GM18505 (cell line): ENCODE results near the gene MUC3A.
"Not testable (repeated sequence)": the region's sequence is repeated elsewhere in the genome, so short reads cannot be mapped to it uniquely, and the experiment has no call there.

Experiments used
- ATAC-seq: cut with Tn5 transposase; IDR thresholded peaks from one replicate; pipeline ENCODE4 v1.9.1; 2021; ENCODE audit not compliant: unreplicated experiment
- POLR2A ChIP-seq: IDR thresholded peaks from 4 replicates; pipeline ENCODE4 v1.6.1; 2011; ENCODE audit warnings: borderline replicate concordance; ENCODE audit not compliant: insufficient read depth, insufficient read length; ENCODE audit errors: extremely low read depth

MUC3A gene

DNA sequence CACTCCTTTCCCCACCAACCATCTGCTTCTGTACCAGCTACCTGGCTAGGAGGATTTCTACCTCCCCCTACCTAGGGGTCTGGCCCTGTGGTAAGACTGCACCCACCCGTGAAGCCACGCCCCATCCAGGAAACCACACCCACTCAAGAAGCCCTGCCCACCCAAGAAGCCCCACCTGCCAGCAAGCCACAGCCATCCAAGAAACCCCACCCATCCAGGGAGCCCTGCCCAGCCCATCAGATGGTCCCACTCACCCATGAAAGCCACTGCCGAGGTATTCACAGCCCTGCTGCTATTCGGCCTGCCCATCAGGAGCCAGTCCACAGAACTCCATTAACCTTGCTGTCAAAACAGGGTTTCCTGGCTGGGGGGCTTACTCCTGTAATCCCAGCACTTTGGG, 15.6 kb upstream of the MUC3A start:
- no peak for TF ChIP-seq POLR2A
- ATAC-seq: no peak

DNA sequence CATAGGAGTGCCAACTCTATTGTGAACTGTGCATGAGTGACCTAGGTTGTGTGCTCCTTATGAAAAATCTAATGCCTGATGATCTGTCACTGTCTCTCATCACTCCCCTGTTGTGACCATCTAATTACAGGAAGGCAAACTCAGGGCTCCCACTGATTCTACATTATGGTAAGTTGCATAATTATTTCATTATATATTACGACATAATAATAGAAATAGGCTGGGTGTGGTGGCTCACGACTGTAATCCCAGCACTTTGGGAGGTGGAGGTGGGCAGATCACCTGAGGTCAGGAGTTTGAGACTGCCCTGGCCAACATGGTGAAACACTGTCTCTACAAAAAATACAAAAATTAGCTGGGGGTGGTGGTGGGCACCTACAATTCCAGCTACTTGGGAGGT, 14.0 kb upstream of the MUC3A start:
- ATAC-seq: not testable (repeated sequence)

DNA sequence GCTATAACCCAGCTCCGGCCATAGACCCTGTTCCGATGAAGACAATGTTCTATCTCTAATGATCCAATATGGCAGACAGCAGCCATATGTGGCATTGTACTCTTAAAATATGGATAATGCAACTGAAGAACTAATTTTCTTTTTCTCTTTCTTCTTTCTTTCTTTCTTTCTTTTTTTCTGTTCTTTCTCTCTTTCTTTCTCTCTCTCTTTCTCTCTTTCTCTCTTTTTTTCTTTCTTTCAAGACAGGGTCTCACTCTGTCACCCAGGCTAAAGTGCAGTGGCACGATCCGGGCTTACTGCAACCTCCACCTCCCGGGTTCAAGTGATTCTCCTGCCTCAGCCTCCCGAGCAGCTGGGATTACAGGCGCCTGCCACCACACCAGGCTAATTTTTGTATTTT, 13.2 kb upstream of the MUC3A start:
- ATAC-seq: not testable (repeated sequence)

DNA sequence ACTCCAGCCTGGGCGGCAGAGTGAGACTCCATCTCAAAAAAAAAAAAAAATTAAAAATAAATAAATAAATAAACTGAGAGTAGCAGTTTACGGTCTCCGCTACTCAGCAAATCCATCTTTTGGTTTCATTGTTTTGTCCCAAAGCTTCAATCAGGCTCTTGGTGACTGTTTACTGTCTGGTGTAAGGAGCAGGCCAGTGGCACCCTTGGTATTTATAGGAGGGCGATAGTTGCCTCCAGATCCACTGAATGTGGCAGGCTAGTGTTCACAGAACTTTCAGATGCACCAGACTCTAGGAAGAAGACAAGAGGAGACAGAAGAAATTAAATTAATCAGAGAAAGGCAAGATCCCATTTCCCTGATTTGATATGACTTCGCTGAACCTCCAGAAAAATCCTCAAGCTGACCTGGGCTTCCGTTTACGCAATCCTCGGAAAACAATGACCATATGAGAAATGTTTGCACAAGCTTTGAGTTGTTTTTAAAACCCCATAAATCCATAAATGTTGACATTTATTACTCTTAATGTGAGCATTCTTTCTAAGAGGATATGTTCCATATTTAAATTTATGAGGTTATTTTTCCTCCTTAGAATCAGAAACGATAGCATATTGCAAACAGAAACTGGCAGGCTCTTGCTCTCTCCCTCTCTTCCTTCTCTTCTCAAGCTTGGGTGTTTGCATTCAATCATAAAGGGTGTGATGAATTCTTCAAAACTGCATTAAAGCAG, 7.1 kb upstream of the MUC3A start:
- no peak for TF ChIP-seq POLR2A

DNA sequence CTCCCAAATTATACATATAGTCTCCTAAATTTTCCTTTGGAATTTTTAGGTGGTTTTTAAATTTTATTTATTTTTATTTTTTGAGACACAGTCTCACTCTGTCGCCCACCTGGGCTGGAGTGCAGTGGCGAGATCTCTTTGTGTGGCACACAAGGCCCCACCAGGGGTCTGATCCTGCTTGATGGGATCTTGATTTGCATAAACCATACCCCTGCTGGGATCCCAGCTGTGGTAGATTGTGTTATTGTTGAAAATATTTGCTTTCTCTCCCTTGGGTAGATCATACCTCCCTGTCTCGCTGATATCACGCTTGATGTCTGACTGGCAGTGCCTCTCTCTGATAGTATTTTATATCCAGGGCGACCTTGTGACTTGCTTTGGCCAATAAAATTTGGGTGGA, 5.6 kb upstream of the MUC3A start:
- no peak for ATAC-seq
- TF ChIP-seq POLR2A: no peak

More for the DNA sequence above, 7.1 kb upstream of the MUC3A start:
- no peak for ATAC-seq

DNA sequence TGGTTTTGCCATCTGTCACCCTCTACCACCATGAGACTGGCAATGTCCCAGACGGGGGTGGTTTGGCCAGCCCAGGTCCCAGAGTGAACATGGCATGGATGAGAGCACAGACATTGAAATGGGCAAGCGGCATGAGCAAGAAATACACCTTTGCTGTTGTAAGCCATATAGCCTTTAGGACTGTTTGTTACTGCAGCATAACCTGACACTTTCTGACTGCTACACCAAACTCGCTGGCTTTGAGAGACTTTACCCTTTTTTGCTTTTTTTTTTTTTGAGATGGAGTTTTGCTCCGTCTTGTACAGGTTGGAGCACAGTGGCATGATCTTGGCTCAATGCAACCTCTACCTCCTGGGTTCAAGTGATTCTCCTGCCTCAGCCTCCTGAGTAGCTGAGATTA, 5.2 kb upstream of the MUC3A start:
- no peak for ATAC-seq

DNA sequence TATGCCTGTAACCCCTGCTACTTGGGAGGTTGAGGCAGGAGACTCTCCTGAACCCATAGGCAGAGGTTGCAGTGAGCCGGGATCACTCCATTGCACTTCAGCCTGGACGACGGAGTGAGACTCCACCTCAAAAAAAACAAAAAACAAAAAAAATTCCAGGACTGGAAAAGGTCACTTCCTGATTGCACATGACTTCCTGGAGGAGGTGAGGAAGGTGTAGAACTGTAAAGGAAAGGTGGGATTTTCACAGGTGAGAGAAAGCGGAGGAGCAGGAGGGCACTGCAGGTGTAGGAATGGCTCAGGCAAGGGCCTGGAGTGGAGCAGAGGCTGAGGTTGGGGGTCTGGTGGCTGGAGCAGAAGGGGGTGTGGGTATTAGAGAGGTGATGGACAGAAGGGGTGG, 3.2 kb upstream of the MUC3A start:
- no peak for TF ChIP-seq POLR2A
- no peak for ATAC-seq

More for the DNA sequence above, 5.2 kb upstream of the MUC3A start:
- no peak for TF ChIP-seq POLR2A

DNA sequence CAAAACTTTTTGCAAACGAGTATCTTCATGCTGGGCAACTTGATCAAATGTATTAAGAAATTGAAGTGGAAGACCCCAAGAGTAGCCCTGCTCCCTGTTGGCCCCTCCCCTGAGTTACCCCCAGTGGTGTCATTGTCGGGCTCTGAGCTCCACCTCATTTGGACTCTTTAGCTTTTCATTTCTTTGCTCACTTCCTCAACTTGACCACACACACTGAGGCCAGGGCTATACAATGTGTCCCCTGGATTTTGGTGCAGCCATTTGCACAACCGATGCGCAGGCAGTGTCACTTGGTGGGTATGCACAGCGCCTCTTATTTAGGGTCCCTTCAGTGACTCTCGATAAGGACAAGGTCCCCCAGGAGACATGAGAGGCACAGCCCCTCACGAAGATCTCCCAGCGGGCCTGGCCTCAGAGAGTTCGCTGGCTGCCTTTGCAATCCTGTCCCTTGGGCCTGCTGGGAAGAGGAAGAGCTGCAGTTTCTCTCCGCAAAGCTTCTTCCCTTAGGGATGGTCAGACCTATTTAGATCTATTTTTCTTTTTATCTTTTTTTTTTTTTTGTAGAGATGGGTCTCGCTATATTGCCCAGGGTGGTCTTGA, 2.5 kb upstream of the MUC3A start:
- ATAC-seq: no peak
- TF ChIP-seq POLR2A: no peak

DNA sequence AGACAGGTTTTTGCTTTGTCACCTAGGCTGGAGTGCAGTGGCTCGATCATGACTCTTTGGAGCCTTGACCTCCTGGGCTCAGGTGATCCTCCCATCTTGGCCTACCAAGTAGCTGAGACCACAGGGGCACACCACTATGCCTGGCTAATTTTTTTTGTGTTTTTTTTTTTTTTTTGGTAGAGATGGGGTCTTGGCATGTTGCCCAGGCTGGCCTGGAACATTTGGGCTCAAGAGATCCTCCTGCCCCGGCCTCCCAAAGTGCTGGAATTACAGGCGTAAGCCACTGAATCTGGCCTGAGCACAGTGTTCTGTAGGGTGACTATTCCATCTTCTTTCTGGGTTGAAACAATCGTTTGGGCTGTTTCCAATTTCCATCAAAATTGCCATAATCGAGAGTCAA, 1.5 kb upstream of the MUC3A start:
- no peak for TF ChIP-seq POLR2A
- no peak for ATAC-seq

DNA sequence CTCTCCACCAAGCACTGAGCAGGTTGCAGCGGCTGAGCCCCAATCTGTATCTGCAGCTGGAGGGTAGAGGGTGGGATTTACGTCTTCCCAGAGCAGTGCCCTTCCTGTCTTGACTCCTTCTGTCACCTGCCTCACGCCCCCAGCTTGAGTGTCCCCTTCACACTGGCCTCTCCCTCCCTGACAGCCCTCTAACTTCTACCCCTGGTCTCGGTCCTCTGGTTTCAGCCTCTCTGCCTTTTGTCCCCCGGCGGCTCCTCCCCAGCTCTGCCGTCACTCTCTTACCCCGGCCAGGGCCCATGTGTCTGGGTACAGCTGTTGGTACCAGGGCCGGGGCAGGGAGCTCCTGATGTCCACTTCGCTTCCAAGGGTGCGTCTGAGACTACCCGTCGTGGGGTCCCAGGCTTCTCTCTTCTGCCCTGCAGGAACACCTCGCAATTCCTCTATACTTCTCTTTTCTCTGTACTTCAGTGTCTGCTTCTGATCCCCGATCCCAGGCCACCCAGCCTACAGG, 654 bp downstream of the MUC3A start:
- TF ChIP-seq POLR2A: no peak
- no peak for ATAC-seq

DNA sequence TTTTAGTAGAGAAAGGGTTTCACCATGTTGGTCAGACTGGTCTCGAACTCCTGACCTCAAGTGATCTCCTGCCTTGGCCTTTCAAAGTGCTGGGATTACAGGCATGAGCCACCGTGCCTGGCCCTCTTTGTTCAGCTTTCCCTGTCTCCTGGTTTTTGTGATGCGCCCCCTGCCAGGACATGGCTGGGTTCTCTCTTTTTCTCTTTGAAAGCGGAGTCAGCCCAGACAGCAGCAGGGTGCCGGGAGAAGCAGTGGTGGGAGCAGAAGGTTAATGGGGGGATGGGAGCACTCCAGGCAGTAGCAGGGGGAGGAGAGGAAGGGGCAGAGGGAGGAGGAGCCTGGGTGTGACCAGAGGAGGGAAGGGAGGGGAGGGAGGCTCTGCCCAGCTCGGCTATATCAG, 1.8 kb downstream of the MUC3A start:
- ATAC-seq: no peak
- no peak for TF ChIP-seq POLR2A

DNA sequence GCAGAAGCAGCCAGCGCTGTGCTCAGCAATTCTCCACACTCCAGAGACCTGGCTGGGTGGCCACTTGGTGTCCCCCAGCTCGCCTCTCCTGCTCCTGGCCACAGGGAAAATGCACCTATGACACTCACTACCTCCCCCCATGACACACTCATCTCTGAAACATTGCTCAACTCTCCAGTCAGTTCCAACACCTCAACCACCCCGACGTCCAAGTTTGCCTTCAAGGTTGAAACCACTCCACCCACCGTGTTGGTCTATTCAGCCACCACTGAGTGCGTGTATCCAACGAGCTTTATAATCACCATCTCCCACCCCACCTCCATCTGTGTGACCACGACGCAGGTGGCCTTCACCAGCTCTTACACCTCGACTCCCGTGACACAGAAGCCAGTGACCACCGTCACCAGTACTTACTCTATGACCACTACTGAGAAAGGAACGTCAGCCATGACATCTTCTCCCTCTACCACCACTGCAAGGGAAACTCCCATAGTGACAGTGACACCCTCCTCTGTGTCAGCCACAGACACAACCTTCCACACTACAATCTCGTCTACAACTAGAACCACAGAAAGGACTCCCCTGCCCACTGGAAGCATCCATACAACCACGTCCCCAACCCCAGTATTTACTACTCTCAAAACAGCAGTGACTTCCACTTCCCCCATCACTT, 2.7 kb downstream of the MUC3A start:
- no peak for ATAC-seq
- TF ChIP-seq POLR2A: no peak

DNA sequence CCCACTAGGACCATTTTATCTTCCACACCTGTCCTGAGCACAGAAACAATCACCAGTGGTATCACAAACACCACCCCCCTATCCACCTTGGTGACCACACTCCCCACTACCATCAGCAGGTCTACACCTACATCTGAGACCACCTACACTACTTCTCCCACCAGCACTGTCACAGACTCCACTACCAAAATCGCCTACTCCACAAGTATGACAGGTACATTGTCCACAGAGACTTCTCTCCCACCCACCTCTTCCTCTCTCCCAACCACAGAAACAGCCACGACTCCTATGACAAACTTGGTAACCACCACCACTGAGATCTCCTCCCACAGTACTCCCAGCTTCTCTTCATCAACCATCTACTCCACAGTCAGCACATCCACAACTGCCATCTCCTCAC, 3.3 kb downstream of the MUC3A start:
- TF ChIP-seq POLR2A: no peak

DNA sequence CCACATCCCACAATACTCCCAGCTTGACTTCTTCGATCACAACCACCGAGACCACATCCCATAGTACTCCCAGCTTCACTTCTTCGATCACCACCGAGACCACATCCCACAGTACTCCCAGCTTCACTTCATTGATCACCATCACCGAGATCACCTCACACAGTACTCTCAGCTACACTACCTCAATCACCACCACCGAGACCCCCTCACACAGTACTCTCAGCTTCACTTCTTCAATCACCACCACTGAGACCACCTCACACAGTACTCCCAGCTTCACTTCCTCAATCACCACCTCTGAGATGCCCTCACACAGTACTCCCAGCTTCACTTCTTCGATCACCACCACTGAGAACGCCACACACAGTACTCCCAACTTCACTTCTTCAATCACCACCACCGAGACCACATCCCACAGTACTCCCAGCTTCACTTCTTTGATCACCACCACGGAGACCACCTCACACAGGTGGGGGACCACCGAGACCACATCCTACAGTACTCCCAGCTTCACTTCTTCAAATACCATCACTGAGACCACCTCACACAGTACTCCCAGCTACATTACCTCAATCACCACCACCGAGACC, 8.6 kb downstream of the MUC3A start:
- TF ChIP-seq POLR2A: no peak
- ATAC-seq: no peak

More for the DNA sequence above, 3.3 kb downstream of the MUC3A start:
- ATAC-seq: no peak
